ENCODE data around the gene OPRD1. TPM values are rescaled to one million over a fixed set of nuclear protein-coding genes. Genes with fewer than 3 reads are reported as not detected.

Gene OPRD1
- total RNA-seq, 4 donors from 2014 or later: under 0.01 TPM; not detected in 3

- Histone ChIP-seq H3K4me3 (no peak overlapping the region), H3K27me3 (no peaks in the 10 kb centered on the region), H3K36me3 (no peaks in the 10 kb centered on the region), H3K27ac (no peak overlapping the region), H3K4me1 (no peaks in the 10 kb centered on the region), H3K9me3 (no peaks in the 10 kb centered on the region)
- DNase-seq: no peak
- 88 to 93% methylated on average over 3 to 6 of the region's 6 CpGs for WGBS, 2 donors (ENCODE audit: low coverage in 1 of 2)
- no peak for TF ChIP-seq CTCF (IDR thresholded peaks at IDR 0.05)
- TF ChIP-seq POLR2A (IDR thresholded peaks at IDR 0.05): no peak
- no peak for TF ChIP-seq POLR2AphosphoS5 (IDR thresholded peaks at IDR 0.05)
- TF ChIP-seq EP300 (IDR thresholded peaks at IDR 0.05; ENCODE audit: low read depth): no peak
- intact Hi-C loops (cut with DNase I; ENCODE audit: low total_unique reads) (no loop called here), in situ Hi-C loops (cut with MboI; ENCODE audit: low pct_ligation_motif_present in 1 of 4, low pct_unique_long_range_greater_than_20kb in 1 of 4, low sequenced_read_pairs in 3 of 4) (no loop called here)
Measured at GRCh38 chr1:28801461-28801860, 10.5 kb upstream of the OPRD1 start.

GRCh38 chr1:28803051-28803450 lies 8.9 kb upstream of the OPRD1 start:
- Histone ChIP-seq H3K27me3 (peaks cover 5% of the 10 kb centered on the region), H3K4me1 (no peaks in the 10 kb centered on the region), H3K4me3 (no peak overlapping the region), H3K27ac (no peak overlapping the region), H3K9me3 (no peaks in the 10 kb centered on the region), H3K36me3 (no peaks in the 10 kb centered on the region)
- intact Hi-C loops (cut with DNase I; ENCODE audit: low total_unique reads): no loop called here
- DNase-seq: no peak
- TF ChIP-seq POLR2A (IDR thresholded peaks at IDR 0.05) (no peak), CTCF (IDR thresholded peaks at IDR 0.05) (no peak), POLR2AphosphoS5 (IDR thresholded peaks at IDR 0.05) (no peak), EP300 (IDR thresholded peaks at IDR 0.05; ENCODE audit: low read depth) (no peak)
- WGBS, 2 donors (ENCODE audit: low coverage in 1 of 2): 77 to 83% methylated on average over 1 to 5 of the region's 5 CpGs
- in situ Hi-C loops (cut with MboI; ENCODE audit: low pct_ligation_motif_present in 1 of 4, low pct_unique_long_range_greater_than_20kb in 1 of 4, low sequenced_read_pairs in 3 of 4): no loop called here

GRCh38 chr1:28803662-28804061 lies 8.3 kb upstream of the OPRD1 start:
- DNase-seq: no peak
- TF ChIP-seq POLR2A (IDR thresholded peaks at IDR 0.05) (no peak), CTCF (IDR thresholded peaks at IDR 0.05) (no peak), EP300 (IDR thresholded peaks at IDR 0.05; ENCODE audit: low read depth) (no peak), POLR2AphosphoS5 (IDR thresholded peaks at IDR 0.05) (no peak)
- H3K36me3 ChIP-seq: no peaks in the 10 kb centered on the region
- no peak overlapping the region for H3K27ac ChIP-seq
- in situ Hi-C loops (cut with MboI; ENCODE audit: low pct_ligation_motif_present in 1 of 4, low pct_unique_long_range_greater_than_20kb in 1 of 4, low sequenced_read_pairs in 3 of 4) (no loop called here), intact Hi-C loops (cut with DNase I; ENCODE audit: low total_unique reads) (no loop called here)
- no peaks in the 10 kb centered on the region for H3K4me1 ChIP-seq
- no peaks in the 10 kb centered on the region for H3K9me3 ChIP-seq
- 86% methylated on average over 3 of the region's 3 CpGs; no CpG with 5 or more reads in 1 of the 2 donors for WGBS, 2 donors (ENCODE audit: low coverage in 1 of 2)
- no peak overlapping the region for H3K4me3 ChIP-seq
- peaks cover 9% of the 10 kb centered on the region for H3K27me3 ChIP-seq

GRCh38 chr1:28804071-28804470 lies 7.9 kb upstream of the OPRD1 start:
- 75% methylated on average over 3 of the region's 3 CpGs; no CpG with 5 or more reads in 1 of the 2 donors for WGBS, 2 donors (ENCODE audit: low coverage in 1 of 2)
- in situ Hi-C loops (cut with MboI; ENCODE audit: low pct_ligation_motif_present in 1 of 4, low pct_unique_long_range_greater_than_20kb in 1 of 4, low sequenced_read_pairs in 3 of 4) (no loop called here), intact Hi-C loops (cut with DNase I; ENCODE audit: low total_unique reads) (no loop called here)

More at GRCh38 chr1:28804071-28804470, 7.9 kb upstream of the OPRD1 start:
- H3K4me3 ChIP-seq: no peak overlapping the region
- no peaks in the 10 kb centered on the region for H3K9me3 ChIP-seq
- TF ChIP-seq POLR2AphosphoS5 (IDR thresholded peaks at IDR 0.05): no peak
- TF ChIP-seq POLR2A (IDR thresholded peaks at IDR 0.05): no peak
- TF ChIP-seq CTCF (IDR thresholded peaks at IDR 0.05): no peak
- TF ChIP-seq EP300 (IDR thresholded peaks at IDR 0.05; ENCODE audit: low read depth): no peak
- no peaks in the 10 kb centered on the region for H3K4me1 ChIP-seq
- peaks cover 12% of the 10 kb centered on the region for H3K27me3 ChIP-seq
- no peaks in the 10 kb centered on the region for H3K36me3 ChIP-seq
- no peak for DNase-seq
- no peak overlapping the region for H3K27ac ChIP-seq

All from transverse colon (tissue), 4 donors.